ENCODE data around the gene C13orf46. TPM values are rescaled to one million over a fixed set of nuclear protein-coding genes. Genes with fewer than 3 reads are reported as not detected.

The C13orf46 gene
- polyA plus RNA-seq, 4 donors: 0.06 to 0.40 (median 0.15) TPM

DNA sequence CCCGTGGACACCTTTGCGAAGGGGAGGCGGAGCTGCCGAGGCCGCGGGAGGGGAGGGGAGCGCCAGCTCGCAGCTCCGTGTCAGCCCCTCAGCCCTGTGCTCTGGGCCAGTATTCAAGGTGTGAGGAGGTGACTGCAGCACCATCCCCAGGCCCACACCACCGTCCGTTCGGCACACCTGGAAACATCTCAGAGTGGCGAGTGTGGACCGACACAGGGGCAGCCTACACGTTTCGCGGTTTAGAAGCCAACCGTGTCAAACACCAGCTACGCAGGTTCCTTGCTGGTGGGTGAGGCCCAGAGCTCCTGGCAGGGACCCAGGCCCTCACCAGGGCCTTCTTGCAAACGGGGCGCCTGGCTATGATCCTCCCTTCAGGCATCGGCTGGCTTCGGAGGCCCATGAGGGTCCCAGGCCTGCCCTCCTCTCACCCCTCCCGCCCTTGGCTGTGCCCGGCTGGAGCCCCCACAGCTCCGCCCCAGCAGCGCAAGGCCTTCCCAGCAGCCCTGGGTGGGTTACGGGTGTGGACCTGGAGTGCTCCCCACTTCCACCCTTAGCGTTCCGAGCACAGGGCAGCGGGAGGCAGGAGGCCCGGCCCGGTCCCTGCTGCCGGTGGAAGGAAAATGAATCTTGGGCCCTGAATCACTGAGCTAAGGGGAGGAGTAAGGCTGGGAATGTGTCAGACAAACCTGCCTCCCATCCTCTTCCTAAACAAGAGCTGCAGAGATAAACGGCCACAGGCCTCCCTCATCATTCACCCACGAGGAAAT, 1.2 kb downstream of the C13orf46 start:
- DNase-seq (ENCODE audit: low read depth in 4 of 4, low spot score in 2 of 4): no peak

DNA sequence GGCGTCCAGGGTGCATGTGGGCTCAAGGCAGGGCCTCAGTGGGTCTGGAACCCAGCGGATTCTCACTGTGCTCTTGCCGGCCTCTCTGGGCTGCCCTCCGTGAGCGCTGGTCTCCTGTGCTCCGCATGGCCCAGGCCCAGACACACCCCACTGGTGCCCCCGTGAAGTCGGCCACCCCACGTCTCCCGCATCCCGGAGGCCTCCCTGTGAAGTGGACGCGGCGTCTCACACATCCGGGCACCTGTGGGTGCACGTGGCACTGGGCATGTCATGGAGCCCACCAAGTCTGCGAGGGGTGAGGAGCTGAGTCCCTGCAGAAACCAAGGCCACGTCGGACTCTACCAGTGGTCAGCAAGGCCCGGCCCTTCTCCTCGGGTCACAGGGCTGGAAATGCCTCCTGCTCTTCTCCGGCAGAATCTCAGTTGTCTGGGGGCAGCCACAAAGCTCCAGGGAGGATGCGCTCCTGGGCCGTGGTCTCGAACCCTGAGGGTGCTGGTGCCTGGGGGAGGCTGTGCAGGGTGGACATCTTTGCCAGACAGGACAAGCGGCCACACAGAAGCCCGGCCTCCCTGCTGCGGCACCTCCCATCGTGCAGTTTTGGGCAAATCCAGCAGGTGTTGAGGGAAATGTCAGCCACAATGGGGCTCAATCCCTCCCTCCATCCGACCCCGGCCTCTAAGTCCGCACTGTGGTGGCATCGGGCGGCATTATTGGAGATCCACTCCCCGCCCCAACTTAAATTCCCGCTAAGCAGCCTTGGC, 2.2 kb downstream of the C13orf46 start:
- no peak for DNase-seq (ENCODE audit: low read depth in 4 of 4, low spot score in 2 of 4)

DNA sequence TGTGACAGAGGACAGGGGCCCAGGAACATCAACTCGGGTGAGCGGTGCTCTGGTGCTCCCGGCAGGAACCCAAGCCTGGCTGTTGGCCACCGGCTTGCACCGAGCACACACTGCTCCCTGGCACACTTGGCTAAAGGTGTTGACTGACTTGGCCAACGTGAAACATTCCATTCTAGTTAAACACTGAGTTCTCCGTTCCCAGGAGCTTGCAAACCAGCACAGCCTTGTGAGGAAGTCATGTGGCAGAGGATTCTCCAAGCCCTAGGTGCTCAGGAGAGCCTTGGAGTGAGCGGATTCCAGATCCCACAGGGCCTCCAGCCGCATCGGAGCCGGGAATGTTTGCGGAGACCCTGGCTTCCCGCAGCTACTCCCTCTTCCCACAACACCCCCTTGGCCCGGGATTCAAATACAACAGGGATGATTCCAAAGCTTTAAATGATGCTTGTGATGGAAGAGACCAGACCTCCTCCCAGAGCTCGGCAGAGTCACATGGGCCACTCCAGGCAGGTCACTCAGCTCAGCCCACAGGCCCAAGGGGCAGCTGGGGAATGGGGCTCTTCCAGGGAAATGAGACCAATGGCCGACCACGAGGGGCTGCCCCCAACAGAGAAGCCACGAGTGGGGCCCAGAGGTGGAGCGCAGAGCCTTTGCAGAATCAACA, 2.9 kb downstream of the C13orf46 start:
- no peak for DNase-seq (ENCODE audit: low read depth in 4 of 4, low spot score in 2 of 4)

DNA sequence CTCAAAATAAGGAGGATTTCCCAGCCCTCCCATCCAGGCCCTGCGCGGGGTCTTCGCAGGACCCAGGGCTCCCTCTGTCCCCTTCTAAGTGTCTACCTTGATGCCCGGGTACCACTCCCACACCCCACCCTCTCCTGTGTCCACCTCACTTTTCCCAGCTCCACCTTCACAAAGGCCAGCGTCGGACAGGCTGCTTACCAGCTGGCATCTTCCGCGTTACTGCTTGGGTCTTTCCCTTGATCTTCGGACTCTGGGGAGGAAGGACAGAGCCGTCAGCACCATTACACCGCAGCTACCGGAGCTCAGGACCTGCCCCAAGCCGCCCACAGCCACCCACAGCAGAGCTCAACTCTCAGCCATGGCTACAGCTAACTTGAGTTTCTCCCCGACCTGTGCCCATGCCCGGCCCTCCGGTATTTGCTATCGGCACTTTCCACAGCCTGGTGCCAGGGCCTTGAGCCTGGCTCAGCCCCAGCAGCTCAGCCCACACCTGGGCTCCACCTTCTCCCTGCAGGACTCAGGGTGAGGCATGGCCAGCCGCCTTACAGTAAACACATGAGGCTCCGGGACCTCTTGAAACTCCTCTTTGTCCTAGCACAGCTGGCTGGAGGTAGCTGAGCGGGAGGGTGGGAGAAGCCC, 3.8 kb downstream of the C13orf46 start:
- no peak for DNase-seq (ENCODE audit: low read depth in 4 of 4, low spot score in 2 of 4)

DNA sequence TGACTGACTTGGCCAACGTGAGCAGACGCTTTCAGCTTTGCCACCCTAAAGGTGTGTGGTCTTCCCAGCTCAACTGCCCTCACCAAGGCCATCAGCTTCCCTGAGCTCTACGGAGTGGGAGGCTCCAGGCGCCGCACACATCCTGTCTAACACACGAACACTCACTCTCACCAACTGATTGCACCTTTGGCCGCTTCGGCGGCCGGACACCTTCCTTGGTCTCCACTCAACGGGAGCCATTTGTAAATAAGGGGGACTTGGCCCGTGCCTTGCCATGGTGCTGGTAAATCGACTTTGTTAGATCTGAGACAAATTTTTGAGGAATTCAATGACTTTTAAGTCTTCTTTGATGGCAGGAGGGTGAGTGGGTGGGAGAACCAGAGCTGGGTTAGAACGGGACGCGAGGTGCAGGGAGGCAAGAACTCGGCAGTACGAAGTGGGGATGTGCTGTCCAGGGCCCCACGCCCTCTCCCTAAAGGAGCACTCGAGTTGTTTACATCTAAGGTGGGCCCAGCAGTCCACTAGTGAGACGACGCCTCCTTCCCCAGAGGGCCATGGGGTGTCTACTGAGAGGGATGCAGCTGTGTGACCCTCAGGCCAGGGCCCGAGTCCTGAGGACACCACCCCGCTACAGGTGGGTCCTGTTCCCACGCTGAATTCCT, 4.4 kb downstream of the C13orf46 start:
- no peak for DNase-seq (ENCODE audit: low read depth in 4 of 4, low spot score in 2 of 4)

DNA sequence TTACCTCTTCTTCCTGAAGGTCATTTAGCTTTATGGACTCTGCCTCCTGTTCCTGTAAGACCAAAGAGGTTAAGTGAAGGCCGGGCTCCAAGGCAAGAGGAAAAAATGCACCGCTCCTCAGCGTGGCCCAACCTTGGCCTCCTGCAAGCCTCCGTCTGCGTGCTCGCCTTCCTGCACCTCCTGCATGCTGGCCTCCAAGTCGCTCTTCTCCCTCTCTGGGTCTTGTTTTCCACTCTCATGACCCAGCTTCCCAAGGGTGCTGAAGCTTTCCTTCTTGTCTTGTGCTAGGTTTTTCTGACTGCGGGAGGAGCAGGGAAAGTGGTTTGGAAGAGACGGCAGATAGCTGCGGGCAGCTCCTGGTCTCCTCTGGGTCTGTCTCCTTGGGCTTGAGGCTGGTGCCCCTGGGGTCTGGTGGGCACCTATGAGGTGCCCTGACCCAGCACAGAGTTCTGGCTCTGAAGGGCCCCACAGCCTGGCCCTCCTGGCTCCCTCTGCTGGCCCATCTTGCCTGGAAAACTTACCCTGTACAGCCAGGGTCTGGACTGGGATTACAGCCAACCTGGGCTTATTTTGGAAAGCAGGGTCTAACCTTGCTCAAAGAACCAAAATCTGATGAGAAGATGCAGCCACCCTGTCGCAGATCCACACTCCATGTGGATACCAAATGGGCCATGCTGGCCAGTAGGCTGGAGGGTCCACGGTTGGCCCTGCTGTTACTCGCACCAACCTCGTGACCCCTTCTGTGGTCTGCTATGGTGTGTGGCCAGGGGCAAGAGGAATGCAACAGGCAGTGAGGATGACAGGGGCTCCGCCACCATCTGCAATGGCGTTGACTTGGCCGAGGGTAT, 5.2 kb downstream of the C13orf46 start:
- no peak for DNase-seq (ENCODE audit: low read depth in 4 of 4, low spot score in 2 of 4)

DNA sequence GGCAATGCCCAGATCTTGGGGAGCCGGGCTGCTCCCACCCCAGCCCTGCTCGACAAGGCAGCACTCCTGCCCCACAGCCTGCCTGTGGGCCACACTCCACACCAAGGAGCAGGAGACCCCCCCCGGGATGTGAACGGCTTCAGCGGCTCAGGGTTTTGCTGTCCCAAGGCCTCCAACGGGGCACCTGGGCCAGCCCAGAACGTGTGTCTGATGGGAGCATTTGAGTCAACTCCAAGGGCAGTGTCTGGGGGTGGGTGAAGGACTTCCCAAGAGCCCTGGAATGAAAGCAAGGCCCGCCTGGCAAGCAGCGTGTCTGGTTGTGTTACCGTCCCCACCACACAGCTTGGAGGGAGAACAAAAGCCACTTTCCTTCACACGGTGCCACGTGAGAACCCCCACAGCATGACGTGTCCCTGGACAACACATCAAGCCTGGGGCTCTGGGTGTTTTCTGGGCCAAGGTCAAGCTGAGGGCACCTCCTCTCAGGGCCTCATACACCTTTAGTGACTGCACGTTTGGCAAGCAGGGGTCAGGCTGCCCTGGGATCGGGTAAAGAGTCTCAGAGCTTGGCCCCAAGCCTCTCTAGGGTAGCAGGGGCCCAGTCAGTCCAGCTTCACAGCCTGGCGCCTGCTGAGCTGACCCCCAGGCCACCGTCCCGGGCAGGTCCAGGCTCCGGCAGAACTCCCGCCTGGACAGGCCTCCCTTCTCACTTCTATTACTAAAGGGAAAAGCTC, 6.0 kb downstream of the C13orf46 start:
- no peak for DNase-seq (ENCODE audit: low read depth in 4 of 4, low spot score in 2 of 4)

DNA sequence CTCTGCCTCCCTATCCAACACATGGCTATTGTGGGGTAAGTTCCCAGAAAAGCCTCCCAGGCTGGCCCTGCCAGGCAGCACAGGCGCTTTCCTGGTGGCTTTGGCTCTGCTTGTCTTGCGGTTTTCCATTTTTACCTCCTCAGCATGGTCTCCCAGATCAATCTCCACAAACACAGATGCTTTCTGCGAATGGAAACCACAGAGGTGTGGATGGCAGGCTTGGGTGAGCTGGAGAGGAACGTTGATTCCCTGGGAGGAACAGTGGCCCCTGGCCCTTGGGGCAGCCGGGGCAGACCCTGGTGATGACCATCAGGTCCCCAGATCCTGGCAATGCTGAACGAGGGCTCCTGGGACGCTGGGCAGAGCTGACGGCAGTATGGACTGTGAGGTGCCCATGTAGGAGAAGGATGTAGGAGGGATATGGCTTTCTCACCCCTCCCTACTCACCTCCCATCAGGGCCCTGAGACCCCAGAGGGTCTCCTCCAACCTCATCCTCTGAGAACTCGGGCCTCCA, 6.6 kb downstream of the C13orf46 start:
- no peak for DNase-seq (ENCODE audit: low read depth in 4 of 4, low spot score in 2 of 4)

DNA sequence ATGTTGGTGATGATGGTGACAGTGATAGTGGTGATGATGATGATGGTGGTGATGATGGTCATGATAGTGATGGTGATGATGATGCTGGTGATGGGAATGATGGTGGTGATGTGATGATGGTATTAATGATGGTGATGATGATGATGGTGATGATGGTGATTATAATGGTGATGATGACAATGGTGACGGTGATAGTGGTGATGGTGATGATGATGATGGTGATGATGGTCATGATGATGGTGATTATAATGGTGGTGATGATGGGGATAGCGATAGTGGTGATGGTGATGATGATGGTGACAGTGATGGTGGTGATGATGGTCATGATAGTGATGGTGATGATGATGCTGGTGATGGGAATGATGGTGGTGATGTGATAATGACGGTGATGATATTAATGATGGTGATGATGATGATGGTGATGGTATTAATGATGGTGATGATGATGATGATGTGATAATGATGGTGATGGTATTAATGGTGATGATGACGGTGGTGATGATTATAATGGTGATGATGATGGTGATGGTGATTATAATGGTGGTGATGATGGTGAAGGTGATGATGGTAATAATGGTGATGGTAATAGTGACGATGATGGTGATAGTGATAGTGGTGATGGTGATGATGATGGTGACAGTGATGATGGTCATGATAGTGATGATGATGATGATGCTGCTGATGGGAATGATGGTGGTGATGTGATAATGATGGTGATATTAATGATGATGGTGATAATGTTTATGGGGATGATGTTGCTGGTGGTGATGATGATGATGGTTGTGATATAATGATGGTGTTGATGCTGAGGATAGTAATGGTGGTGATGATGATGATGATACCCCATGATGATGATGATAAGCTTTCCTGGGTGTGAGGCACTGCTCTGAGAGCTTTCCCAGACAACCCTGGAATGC, 7.7 kb downstream of the C13orf46 start:
- no peak for DNase-seq (ENCODE audit: low read depth in 4 of 4, low spot score in 2 of 4)

DNA sequence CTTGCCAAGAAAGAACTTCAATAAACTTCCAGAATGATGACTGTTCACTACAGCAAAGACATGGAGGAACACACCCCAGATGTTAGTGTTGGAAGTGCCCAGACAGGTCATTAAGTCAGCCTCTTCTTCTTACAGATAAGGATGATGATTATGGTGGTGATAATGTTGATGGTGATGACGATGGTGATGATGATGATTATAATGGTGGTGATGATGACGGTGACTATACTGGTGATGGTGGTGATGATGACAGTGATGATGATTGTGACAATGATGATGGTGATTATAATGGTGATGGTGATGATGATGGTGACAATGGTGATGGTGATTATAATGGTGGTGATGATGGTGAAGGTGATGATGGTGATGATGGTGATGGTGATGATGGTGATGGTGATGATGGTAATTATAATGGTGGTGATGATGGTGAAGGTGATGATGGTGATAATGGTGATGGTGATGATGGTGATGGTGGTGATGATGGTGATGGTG, 8.4 kb downstream of the C13orf46 start:
- DNase-seq (ENCODE audit: low read depth in 4 of 4, low spot score in 2 of 4): no peak

DNA sequence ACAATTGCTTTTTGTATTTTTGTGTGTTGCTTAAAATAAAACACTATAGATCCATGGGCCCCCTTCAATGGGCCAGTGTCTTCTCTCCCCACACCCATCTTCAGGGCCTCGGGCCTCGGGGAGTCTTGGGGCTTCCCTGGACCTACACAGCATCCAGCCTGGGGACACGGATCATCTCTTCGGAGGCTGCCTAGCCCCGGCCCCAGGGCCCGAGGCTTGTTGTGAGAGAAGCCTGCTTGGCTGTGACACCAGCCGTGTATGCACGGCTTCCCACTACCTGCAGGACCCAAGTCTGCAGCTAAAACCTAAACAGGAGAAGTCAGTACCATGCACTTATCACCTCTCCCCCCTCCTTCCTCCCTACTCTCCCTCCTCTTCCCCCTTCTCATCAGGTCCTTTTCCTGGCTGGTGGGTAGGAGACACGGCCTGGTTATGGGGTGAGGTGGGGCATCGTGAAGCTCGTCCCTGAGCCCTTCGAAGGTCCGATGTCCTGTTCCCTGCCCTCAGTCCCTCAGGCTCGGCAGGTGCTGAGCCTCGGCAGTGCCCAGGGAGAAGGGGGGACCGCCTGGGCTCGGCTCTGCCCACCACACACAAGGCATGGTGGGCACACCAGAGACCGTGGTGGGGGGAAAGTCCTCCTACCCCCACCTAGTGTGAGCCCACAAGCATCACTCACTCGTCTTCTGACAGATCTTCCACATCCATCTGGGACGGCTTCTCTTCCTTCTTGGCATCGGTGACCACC, 9.5 kb downstream of the C13orf46 start:
- DNase-seq (ENCODE audit: low read depth in 4 of 4, low spot score in 2 of 4): no peak

DNA sequence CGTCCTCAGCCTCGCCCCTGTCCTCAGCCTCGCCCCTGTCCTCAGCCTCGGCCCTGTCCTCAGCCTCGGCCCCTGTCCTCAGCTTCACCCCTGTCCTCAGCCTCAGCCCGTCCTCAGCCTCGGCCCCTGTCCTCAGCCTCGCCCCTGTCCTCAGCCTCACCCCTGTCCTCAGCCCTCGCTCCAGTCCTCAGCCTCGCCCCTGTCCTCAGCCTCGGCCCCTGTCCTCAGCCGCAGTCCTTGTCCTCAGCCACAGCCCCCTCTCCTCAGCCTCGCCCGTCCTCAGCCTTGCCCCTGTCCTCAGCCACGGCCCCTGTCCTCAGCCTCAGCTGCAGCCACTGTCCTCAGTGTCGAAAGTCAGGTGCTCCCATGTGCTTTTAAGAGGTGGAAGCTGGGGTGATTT, 10.5 kb downstream of the C13orf46 start:
- no peak for DNase-seq (ENCODE audit: low read depth in 4 of 4, low spot score in 2 of 4)

DNA sequence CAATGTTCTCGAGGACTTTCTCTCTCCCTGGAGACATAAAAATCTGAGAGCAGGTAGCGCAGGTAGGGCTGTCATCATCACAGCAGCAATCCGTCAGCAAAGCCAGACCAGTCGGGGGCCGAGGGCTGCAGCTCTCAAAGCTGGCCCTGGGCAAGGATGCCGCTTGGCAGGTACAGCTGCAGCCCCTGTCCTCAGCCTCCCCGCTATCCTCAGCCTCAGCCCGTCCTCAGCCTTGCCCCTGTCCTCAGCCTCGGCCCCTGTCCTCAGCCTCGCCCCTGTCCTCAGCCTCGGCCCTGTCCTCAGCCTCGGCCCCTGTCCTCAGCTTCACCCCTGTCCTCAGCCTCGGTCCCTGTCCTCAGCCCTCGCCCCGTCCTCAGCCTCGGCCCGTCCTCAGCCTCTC, 10.9 kb downstream of the C13orf46 start:
- DNase-seq (ENCODE audit: low read depth in 4 of 4, low spot score in 2 of 4): no peak

DNA sequence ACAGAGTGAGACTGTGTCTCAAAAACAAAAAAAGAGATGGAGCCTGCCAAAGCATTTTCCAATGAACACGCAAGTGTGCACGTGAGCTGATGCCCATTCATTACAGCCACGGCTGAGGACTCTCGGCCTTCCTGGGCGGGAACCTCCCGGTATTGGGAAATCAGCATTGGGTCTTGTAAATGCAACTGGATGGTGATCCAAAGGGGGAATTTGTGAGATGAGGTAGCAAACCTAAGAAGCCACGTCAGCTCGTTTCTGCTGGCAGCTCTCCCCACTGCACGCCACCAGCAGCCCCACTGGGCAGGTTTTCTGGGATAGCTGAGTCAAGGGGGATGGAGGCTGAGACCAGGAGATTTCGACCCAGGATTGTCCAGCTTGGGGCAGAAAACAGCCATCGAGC, 11.5 kb downstream of the C13orf46 start:
- no peak for DNase-seq (ENCODE audit: low read depth in 4 of 4, low spot score in 2 of 4)

DNA sequence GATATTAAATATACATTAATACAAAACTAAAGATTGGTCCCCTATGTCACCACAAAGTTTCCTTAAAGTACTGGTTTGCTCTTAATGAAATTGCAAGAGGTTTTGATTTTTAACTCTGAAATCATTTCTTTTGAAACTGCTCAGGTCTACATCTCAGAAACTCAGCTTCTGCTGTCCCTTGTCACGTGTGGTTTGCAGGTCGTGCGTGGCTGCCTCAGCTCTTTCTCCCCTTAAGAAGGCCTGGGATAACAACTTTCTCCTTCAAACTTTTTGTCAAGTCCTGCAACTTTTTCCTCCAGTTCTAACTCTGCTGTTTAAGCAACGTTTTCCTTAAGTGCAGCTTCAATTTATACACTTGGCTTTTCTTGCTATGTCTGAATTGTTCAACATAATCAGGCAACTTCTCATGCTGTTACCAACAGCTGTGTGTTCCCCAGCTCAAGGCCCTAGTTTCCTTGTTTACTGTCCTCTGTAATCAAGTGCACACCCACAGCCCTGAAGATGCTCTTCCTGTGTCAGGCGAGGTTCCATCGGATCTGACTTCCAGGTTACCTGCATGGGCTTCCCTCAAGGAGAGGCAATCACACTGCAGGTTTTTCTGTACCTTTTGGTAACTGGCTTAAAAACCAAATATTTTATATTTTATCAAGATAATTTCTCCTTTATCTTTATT, 13.5 kb downstream of the C13orf46 start:
- no peak for DNase-seq (ENCODE audit: low read depth in 4 of 4, low spot score in 2 of 4)

DNA sequence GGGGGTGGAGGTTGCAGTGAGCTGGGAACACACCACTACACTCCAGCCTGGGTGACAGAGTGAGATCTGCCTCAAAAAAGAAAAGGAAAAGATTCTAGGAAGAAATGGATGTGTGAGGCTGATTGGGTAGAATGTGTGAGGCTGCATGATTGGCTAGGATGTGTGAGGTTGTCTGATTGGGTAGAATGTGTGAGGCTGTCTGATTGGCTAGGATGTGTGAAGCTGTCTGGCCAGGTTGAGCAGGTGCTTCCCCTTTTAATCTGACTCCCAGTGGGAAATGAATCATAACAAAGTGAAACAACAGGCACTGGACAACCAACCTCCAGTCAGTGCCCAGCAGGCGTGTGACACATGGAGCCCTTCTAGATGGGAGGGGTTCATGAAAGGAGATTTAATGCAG, 14.7 kb downstream of the C13orf46 start:
- DNase-seq (ENCODE audit: low read depth in 4 of 4, low spot score in 2 of 4): no peak

Data from left renal cortex interstitium (tissue), 4 donors.